Activated T-helper 1 cell treated with Interleukin-2 at 50 U/mL for 16 hours (primary cell): Measurements from ENCODE around the gene RAPGEF1.

Source experiments
- DNase-seq: peaks from one replicate; pipeline ENCODE4 v3.0.0-alpha.2; 2020; ENCODE audit warnings: low read depth

RAPGEF1 gene

DNA sequence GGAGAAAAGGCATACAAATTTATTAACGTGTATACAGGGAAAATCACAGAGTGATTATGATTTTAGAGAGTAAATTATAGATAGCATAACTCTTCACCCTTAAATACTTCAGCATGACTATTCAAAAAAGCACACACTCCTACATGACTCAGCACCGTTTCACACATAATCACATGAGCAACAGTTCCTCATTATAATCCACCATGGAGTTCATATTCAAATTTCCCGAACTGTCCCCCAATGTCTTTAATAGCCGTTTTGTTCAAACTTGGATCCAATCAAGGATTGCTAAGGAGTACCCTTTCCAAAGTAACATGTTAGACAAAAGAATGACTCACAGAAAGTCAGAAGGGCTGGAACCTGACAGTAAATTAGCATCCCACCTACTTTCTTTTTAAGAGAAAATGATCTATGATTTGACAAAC lies 32.1 kb downstream of the RAPGEF1 start:
- DNase-seq = no peak

DNA sequence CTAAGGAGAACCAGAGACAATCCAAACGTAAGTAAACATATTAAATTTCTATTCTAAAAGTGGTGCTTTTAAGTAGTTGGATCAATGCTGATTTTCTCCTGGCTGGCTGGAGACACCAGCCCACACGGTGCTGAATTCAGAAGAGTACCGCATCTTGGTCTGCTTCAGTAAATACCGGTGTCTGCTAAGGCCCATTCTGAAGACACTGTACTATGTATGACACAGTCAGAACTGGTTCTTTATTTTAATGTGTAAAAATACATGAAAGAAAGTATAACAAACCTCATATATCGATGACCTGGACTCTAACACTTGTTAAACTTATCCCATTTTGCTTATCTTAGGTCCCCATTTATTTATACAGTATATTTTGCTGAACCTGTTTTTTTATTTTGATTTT lies 32.8 kb downstream of the RAPGEF1 start:
- DNase-seq = no peak

GRCh38 chr9:131706608-131706970 lies 33.3 kb downstream of the RAPGEF1 start:
- no peak for DNase-seq

DNA sequence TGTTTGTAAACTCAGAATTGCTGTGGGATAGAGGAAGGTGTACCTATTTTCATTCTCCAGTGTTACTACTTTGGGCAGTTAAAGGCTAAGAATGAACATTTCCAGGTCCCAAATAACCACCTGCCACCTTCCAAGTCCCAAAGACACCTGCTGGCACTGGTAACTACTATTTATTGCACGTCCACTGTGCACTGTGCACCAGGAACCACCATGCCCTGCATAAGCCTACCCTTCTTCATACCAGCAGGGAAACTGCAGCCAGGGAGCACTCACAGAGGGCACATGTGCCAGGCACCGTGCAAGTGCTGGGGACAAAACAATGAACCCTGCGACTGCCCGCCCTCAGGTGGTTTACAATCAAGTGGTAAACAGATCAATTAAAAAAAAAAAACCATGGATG lies 34.9 kb downstream of the RAPGEF1 start:
- DNase-seq = no peak

- DNase-seq = no peak
Measured at GRCh38 chr9:131704141-131704983, 35.5 kb downstream of the RAPGEF1 start.

DNA sequence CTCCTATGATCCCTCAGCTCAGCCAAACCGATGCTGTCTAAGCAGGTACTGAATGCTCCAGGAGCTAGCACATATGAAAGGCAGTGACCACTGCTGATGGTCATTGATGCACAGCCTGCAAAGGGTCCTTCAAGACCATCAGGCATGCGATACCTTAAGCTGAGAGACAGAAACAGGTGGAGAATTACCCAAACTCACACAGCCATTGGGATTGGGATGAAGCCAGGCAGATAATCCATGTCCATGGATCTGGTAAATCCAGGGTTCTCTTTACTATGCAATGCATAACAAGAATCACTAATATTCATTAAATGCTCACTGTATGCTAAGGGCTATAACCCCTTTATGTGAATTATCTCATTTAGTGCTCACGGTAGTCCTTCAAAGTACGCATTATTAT lies 36.2 kb downstream of the RAPGEF1 start:
- no peak for DNase-seq

- no peak for DNase-seq
Measured at GRCh38 chr9:131702911-131703310, 37.0 kb downstream of the RAPGEF1 start.

- DNase-seq = no peak
Measured at GRCh38 chr9:131701789-131702337, 38.0 kb downstream of the RAPGEF1 start.

DNA sequence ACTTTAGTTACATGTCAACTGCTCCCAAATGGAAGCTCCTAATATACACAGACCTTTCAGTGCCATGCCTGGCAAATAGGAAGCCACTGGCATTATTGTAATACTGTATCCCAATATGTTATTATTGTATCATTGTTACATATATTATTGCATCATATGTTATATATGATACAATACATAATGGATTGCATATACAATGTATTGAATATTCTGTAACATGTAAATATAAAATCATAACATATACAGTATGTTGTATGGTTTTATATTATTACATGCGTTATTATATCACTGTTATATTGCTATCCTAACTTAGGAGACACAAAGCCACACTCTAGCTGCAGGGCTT lies 38.5 kb downstream of the RAPGEF1 start:
- DNase-seq = no peak

DNA sequence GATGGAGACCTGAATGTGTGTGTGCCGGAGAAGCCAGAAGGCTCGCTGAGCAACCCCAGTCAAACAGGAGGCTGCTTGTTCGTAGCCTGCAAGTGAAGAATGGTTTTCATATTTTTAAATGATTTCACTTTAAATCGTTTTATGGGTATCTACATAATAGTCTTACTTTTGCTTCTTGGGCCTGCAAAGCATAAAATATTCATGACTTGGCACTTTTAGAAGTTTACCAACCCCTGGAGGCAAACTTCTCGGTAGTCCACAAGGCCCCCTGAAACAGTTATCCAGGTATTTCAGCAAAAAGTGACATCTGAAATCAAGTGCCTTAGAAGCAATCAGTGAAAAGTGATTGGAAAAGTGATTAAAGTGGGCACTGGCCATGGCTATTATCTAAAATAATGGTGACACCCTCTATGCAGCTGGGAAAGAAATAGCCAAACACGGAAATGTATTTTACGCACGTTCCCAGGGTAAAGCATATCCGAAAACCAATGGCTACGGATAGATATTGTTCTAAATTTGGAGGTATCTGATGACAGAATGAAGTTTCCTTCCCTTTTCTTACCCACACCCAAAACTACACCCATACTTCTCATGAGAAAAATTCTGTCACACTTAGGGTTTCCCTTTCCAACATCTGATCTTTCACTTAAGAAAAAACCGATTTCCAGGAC lies 39.0 kb downstream of the RAPGEF1 start:
- DNase-seq = no peak

GRCh38 chr9:131700076-131700475 lies 39.8 kb downstream of the RAPGEF1 start:
- DNase-seq = no peak

DNA sequence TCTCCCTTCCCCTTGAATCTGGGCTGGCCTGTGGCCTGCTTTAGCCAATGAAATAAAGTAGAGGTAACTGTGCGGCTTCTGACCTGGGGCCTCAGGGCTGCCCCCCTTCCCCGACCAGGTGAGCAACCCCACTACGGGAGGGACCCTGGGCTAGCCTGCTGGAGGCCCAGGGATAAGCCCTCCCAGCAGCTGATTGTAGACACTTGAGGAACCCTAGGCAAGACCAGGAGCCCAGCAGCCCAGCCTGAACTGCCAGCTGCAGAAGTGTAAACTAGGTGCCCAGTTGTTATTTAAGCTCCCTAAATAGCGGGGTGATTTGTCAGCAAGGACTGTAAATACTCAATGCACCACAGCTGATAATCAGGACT lies 41.3 kb downstream of the RAPGEF1 start:
- no peak for DNase-seq

DNA sequence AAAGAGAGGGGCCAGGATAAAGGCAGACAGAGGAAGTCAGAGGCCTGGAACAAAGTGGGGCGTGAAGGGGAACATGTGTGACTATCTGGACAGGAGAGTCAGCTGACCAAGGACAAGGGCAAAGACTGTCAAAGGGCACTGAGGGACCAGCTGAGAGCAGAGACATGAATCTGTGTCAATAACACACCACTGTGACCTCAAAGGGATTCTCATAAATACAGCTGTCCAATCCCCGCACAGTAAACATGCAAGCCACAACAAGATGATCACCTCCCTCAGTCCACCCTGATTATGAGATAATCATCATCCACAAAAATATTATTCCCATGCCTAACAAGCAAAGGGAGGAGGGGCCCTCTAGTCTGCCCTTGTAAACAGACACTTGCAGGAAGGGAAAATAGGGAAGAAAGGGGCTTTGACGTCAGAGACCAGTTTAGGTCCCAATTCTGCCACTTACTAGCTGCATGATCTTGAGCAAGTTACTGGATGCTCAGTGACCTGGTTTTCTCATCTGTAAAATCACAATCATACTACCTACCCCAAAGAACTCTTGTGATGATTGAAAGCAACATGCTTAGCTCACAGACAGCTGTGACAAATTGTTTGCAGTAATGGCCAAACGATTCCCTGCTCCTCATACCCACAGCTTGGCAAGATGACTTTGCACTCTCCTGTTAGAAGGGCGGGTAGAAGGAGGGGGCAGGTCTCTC lies 41.8 kb downstream of the RAPGEF1 start:
- DNase-seq = no peak

GRCh38 chr9:131697097-131697496 lies 42.8 kb downstream of the RAPGEF1 start:
- DNase-seq = no peak

- no peak for DNase-seq
Measured at GRCh38 chr9:131695836-131696460, 43.9 kb downstream of the RAPGEF1 start.

GRCh38 chr9:131695366-131695765 lies 44.5 kb downstream of the RAPGEF1 start:
- no peak for DNase-seq

- no peak for DNase-seq
Measured at GRCh38 chr9:131693651-131694597, 46.0 kb downstream of the RAPGEF1 start.

- DNase-seq = no peak
Measured at GRCh38 chr9:131692612-131693562, 47.0 kb downstream of the RAPGEF1 start.

- DNase-seq = no peak
Measured at GRCh38 chr9:131691969-131692611, 47.8 kb downstream of the RAPGEF1 start.
